ENCODE measurements around the gene TLCD1. TPM values are rescaled to one million over a fixed set of nuclear protein-coding genes. Genes with fewer than 3 reads are reported as not detected.

The TLCD1 gene
- total RNA-seq, 1 experiment from 2014 or later: 50.7 TPM

DNA sequence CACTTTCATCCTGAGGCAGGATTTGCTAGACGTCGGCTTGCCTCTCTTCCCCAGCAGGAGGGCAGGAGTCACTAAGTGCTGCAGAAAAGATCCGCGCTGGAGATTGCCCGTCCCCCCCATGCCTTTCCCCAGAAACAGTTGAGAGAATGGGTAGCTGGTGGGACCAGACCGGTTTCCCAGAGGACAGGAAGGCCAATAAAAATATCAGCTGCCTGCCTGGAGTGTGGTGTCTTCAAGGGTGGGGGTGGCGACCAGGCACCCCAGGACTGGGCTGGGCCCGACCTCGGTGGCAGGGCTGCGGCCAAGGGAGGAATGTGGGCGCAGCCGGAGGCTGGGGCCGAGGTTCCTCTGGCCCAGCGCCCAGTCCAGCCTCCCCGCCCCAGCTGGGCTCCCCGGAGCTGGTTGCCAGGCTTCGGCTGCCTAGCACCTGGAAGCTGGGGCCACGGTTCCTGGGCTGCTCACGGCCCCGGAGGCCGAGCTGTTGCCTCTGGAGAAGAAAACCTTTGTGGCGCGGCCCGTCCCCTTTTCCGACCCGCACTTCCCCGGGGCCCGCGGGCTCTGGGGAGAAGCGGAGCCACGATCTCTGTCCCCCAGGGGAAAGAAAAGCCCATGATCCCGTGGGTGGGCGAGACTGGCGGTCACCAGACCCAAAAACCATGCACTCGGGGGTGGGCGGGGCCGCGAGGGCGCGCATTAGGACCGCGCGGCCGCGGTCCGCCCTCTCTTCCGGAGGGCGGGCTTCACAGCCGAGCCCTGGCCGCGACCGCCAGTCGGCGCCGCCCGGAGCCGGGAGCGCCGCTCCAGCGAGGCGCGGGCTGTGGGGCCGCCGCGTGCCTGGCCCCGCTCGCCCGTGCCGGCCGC is 17.4 kb upstream of the TLCD1 start, which contains the start of gene TRAF4:
TSS of gene TRAF4 (plus strand) at position 769 of the 861 bp plus-strand sequence. CDS start 102 bp downstream, outside the sequence.
- no peaks in the 10 kb centered on the region; the same call in none of the 2 replicates for H3K27me3 Mint-ChIP-seq (ENCODE audit: low read depth)
- Histone ChIP-seq H3K4ac (ENCODE audit: low read depth, low read length) (peak within 1 kb of the TSS; percentile 39), H3K4me1 (ENCODE audit: insufficient read depth, low read length) (peaks cover 5% of the 10 kb centered on the region; the same call in 1 of the 2 replicates), H2AFZ (ENCODE audit: low read length) (no peak within 1 kb of the TSS), H2AK5ac (ENCODE audit: insufficient read length, low read length) (no peak within 1 kb of the TSS), H3T11ph (ENCODE audit: low read length) (peak within 1 kb of the TSS; percentile 92), H3K9ac (ENCODE audit: extremely low read depth, insufficient read length, low read length) (peak within 1 kb of the TSS; percentile 95), H3K27ac (ENCODE audit: insufficient read length, low read depth, low read length) (peak within 1 kb of the TSS; percentile 61), H3K23me2 (ENCODE audit: insufficient read length, low read depth, low read length, poor library complexity, severe bottlenecking) (peaks cover 15% of the 10 kb centered on the region), H2BK12ac (ENCODE audit: insufficient read length, low read depth, low read length) (peak within 1 kb of the TSS; percentile 15), H3K79me2 (ENCODE audit: insufficient read depth, low read length) (peaks cover 16% of the 10 kb centered on the region; the same call in 1 of the 2 replicates), H3K18ac (ENCODE audit: insufficient read length, low read depth, low read length) (peak within 1 kb of the TSS; percentile 98), H3K56ac (ENCODE audit: insufficient read length, low read depth, low read length) (no peak within 1 kb of the TSS), H4K8ac (replicated peaks; ENCODE audit: insufficient read length, low read depth, low read length) (peak within 1 kb of the TSS; percentile 20), H3K27me3 (ENCODE audit: insufficient read depth, low read length) (no peaks in the 10 kb centered on the region), H2BK20ac (ENCODE audit: low read depth, low read length, poor library complexity, severe bottlenecking) (no peak within 1 kb of the TSS), H3K4me2 (ENCODE audit: insufficient read depth, insufficient read length, low read length) (peak within 1 kb of the TSS; percentile 84), H3K14ac (ENCODE audit: insufficient read depth, low read length) (peak within 1 kb of the TSS; percentile 100), H2BK120ac (ENCODE audit: low read depth, low read length, poor library complexity, severe bottlenecking) (peak within 1 kb of the TSS; percentile 93), H3K79me1 (ENCODE audit: insufficient read depth, low read depth, low read length, poor library complexity, severe bottlenecking) (no peaks in the 10 kb centered on the region), H3K23ac (ENCODE audit: insufficient read length, low read depth, low read length) (no peak within 1 kb of the TSS), H2BK15ac (ENCODE audit: low read depth, low read length) (peak within 1 kb of the TSS; percentile 62), H3K9me3 (ENCODE audit: control insufficient read depth, low read depth, low read length) (no peaks in the 10 kb centered on the region), H2BK5ac (ENCODE audit: insufficient read length, low read length) (peak within 1 kb of the TSS; percentile 45), H4K5ac (ENCODE audit: insufficient read length, low read depth, low read length) (peak within 1 kb of the TSS; percentile 24), H4K20me1 (ENCODE audit: control insufficient read depth, insufficient read depth, insufficient read length) (no peaks in the 10 kb centered on the region), H4K91ac (ENCODE audit: insufficient read length, low read depth, low read length) (peak within 1 kb of the TSS; percentile 82)
- peak within 1 kb of the TSS; percentile 95 to 98 (median 97) for H3K27ac Mint-ChIP-seq
- no CpG with 5 or more reads among the region's 70 CpGs for WGBS (ENCODE audit: extremely low coverage, insufficient read length, low lambda C conversion rate)
- peaks cover 10 to 30% of the 10 kb centered on the region in 2 experiments for H3K4me1 Mint-ChIP-seq
- peak within 1 kb of the TSS; percentile 87 to 93 for H3K4me3 Mint-ChIP-seq
- peaks cover 23 to 57% (median 34%) of the 10 kb centered on the region in 3 experiments; a peak in 6 of 7 replicates for H3K36me3 Mint-ChIP-seq (ENCODE audit: insufficient read depth in 1 of 3, low read depth in 3 of 3)
- peak; percentile 98 for DNase-seq
- TF ChIP-seq, protein P1, sequence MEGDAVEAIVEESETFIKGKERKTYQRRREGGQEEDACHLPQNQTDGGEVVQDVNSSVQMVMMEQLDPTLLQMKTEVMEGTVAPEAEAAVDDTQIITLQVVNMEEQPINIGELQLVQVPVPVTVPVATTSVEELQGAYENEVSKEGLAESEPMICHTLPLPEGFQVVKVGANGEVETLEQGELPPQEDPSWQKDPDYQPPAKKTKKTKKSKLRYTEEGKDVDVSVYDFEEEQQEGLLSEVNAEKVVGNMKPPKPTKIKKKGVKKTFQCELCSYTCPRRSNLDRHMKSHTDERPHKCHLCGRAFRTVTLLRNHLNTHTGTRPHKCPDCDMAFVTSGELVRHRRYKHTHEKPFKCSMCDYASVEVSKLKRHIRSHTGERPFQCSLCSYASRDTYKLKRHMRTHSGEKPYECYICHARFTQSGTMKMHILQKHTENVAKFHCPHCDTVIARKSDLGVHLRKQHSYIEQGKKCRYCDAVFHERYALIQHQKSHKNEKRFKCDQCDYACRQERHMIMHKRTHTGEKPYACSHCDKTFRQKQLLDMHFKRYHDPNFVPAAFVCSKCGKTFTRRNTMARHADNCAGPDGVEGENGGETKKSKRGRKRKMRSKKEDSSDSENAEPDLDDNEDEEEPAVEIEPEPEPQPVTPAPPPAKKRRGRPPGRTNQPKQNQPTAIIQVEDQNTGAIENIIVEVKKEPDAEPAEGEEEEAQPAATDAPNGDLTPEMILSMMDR (conservative IDR thresholded peaks at IDR 0.05): no peak
- no peaks in the 10 kb centered on the region for H3K9me3 Mint-ChIP-seq

Measured in H9 (cell line).